Measurements from ENCODE around the gene ADAMTSL1. TPM values are rescaled to one million over a fixed set of nuclear protein-coding genes. Genes with fewer than 3 reads are reported as not detected.
A peak's percentile ranks its signal among the peaks of the same experiment; 100 is the strongest.

The ADAMTSL1 gene
- total and polyA plus RNA-seq, 5 experiments from 2014 or later, result not detected

DNA sequence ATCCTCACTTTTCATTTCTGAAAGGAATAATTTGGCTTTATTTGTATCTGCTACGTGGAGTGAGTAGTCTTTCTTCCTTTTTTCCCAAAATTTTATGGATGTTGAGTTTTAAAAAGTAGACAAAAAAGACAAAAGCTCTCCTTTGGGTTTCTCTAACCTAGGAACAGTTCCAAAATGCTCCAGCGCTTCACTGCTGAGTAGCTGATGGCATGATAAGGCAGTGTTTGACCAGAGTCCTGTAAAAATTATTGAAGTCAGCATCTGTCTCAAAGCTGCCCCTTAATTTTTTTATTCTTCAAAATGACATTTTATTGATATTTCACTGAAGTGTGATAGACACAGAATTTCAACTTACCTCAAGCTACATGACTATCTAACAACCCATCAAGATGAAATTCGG, 219.0 kb downstream of the ADAMTSL1 start:
- POLR2A ChIA-PET, result no interaction called here
- ATAC-seq, result no peak
- Mint-ChIP-seq H3K4me1 (no peaks in the 10 kb centered on the region), H3K27me3 (peaks cover 0 to 28% (median 4%) of the 10 kb centered on the region in 5 donors), H3K4me3 (no peak overlapping the region), H3K9me3 (peaks cover 13 to 27% (median 16%) of the 10 kb centered on the region in 9 donors), H3K27ac (no peak overlapping the region), H3K36me3 (peaks cover 0 to 18% (median 0%) of the 10 kb centered on the region in 3 donors)
- DNase-seq, result no peak

- peaks cover 0 to 18% (median 0%) of the 10 kb centered on the region in 3 donors for H3K36me3 Mint-ChIP-seq
- peaks cover 13 to 27% (median 16%) of the 10 kb centered on the region in 9 donors for H3K9me3 Mint-ChIP-seq
- peaks cover 1 to 28% (median 4%) of the 10 kb centered on the region in 5 donors for H3K27me3 Mint-ChIP-seq
- no peak overlapping the region for H3K4me3 Mint-ChIP-seq
- no peaks in the 10 kb centered on the region for H3K4me1 Mint-ChIP-seq
- DNase-seq, result no peak
- ATAC-seq, result no peak
- POLR2A ChIA-PET, result no interaction called here
- no peak overlapping the region for H3K27ac Mint-ChIP-seq
These were observed 221.2 kb downstream of the ADAMTSL1 start for GRCh38 chr9:18694959-18695668.

GRCh38 chr9:18698992-18699391, 225.0 kb downstream of the ADAMTSL1 start:
- DNase-seq (no peak), ATAC-seq (no peak)
- peaks cover 3 to 21% (median 4%) of the 10 kb centered on the region in 5 donors for H3K27me3 Mint-ChIP-seq
- H3K4me3 Mint-ChIP-seq, result no peak overlapping the region
- POLR2A ChIA-PET, result no interaction called here
- peaks cover 11 to 28% (median 15%) of the 10 kb centered on the region in 9 donors for H3K9me3 Mint-ChIP-seq
- peaks cover 0 to 19% (median 0%) of the 10 kb centered on the region in 3 donors for H3K36me3 Mint-ChIP-seq
- no peak overlapping the region for H3K27ac Mint-ChIP-seq
- H3K4me1 Mint-ChIP-seq, result no peaks in the 10 kb centered on the region

DNA sequence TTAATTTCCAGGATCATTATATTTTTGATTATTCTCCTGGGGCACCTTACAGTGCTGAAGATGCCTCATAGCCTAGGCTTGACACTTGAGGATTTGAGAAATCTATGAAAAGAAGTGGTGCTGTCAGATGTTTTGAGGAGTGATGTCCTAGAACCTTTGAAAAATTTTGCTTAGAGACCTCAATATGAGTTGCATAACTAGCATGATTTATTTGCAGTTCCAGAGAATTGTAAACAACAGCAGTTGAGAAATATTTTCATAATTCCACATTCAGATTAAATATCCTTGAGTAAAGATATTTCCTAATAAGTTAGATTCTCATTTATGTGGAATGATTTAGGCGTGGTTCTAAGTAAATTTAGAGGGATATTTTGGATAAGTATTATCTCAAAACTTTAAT, 225.8 kb downstream of the ADAMTSL1 start:
- Mint-ChIP-seq H3K4me3 (no peak overlapping the region), H3K27ac (no peak overlapping the region), H3K9me3 (peaks cover 7 to 21% (median 15%) of the 10 kb centered on the region in 9 donors), H3K4me1 (no peaks in the 10 kb centered on the region), H3K27me3 (peaks cover under 1 to 15% (median 3%) of the 10 kb centered on the region in 5 donors), H3K36me3 (peaks cover 0 to 13% (median 0%) of the 10 kb centered on the region in 3 donors)
- no peak for ATAC-seq
- POLR2A ChIA-PET, result no interaction called here
- DNase-seq, result no peak

GRCh38 chr9:18700714-18701113, 226.8 kb downstream of the ADAMTSL1 start:
- Mint-ChIP-seq H3K27ac (no peak overlapping the region), H3K36me3 (peaks cover 0 to 7% (median 0%) of the 10 kb centered on the region in 3 donors), H3K4me1 (no peaks in the 10 kb centered on the region), H3K27me3 (peaks cover 0 to 13% (median 3%) of the 10 kb centered on the region in 5 donors), H3K9me3 (peaks cover under 1 to 17% (median 9%) of the 10 kb centered on the region in 9 donors), H3K4me3 (no peak overlapping the region)
- DNase-seq (no peak), ATAC-seq (no peak)
- POLR2A ChIA-PET, result no interaction called here

DNA sequence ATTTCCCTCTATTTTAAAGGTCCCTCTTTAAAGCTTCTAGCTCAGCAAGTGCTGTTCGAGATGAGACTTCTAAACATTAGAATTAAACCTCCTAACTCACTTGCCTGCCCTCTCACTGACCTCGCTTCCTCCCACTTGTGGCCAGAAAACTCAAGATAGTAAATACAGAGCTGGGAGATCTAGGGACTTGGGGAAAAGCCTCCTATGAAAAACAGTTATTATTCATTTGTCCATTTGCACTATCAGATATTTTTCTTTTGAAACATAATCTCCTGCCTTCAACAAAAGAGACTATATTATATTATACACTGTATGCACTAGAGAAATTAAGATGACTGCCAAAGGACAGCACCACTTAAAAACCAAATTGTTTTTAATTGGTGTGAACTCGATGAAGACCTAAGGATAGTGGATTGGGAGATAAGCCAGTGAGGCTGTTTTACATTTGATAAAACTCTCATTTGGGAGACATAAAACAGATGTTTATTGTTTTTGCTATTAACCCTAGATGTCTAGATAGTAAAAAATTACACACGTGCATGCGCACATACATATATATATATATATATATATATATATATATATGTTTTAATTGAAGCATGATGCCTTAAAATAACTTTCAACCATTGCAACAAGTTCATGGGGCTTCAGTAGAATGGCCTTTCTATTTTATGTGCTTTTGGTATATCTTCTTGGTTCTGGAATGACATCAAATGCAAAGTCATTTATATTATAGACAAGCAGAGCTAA, 229.4 kb downstream of the ADAMTSL1 start:
- Mint-ChIP-seq H3K27ac (no peak overlapping the region), H3K4me3 (no peak overlapping the region), H3K36me3 (peaks cover 0 to 6% (median 0%) of the 10 kb centered on the region in 3 donors), H3K27me3 (peaks cover 0 to 20% (median 3%) of the 10 kb centered on the region in 5 donors), H3K9me3 (peaks cover 0 to 7% (median 0%) of the 10 kb centered on the region in 9 donors), H3K4me1 (no peaks in the 10 kb centered on the region)
- ATAC-seq, result no peak
- POLR2A ChIA-PET, result no interaction called here
- DNase-seq, result no peak

DNA sequence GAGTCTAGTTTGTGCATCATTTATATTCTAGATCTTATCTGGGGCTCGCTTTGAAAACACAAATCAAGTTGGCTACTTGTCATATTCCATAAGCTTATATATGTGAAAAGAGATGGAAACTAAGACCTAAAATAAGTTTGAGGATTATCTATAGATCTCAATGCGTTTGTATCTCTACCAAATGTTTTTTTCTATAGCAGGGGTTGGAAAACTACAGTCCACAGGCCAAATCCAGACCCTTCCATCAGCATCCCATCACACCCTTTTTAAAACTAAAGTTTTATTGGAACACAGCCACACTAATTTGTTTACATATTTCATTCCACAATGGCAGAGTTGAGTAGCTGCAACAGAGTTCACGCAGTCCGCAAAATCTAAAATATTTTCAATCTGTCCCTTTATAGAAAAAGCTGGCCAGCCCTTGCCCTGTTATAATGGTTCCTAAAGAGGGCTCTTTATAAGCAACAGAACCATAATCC, 230.0 kb downstream of the ADAMTSL1 start:
- DNase-seq (no peak), ATAC-seq (no peak)
- peaks cover 0 to 6% (median 0%) of the 10 kb centered on the region in 3 donors for H3K36me3 Mint-ChIP-seq
- no peak overlapping the region for H3K4me3 Mint-ChIP-seq
- no peak overlapping the region for H3K27ac Mint-ChIP-seq
- POLR2A ChIA-PET, result no interaction called here
- H3K27me3 Mint-ChIP-seq, result peaks cover 0 to 20% (median 3%) of the 10 kb centered on the region in 5 donors
- H3K9me3 Mint-ChIP-seq, result peaks cover 0 to 7% (median 0%) of the 10 kb centered on the region in 9 donors
- no peaks in the 10 kb centered on the region for H3K4me1 Mint-ChIP-seq

DNA sequence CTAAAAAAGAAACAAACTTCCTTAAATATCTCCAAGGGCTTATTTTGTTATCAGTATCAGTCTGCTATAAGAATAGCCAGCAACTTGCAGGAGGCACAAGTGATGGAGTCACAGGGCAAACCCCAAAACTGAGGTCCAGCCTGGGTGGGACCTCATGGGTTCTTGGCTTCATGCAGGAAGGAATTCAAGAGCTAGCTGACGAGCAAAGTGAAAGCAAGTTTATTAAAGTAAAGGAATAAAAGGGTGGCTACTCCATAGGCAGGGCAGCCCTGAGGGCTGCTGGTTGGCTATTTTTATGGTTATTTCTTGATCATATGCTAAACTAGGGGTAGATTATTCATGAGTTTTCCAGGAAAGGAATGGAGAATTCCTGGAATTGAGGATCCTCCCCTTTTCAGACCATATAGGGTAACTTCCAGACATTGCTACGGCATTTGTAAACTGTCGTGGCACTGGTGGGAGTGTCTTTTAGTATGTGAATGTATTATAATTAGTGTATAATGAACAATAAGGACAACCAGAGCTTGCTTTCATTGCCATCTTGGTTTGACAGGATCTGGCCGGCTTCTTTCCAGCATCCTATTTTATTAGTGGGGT, 231.9 kb downstream of the ADAMTSL1 start:
- DNase-seq (no peak), ATAC-seq (no peak)
- peak overlapping the region in 1 of 10 donors; percentile 6 for H3K27ac Mint-ChIP-seq
- peaks cover 0 to 10% (median 0%) of the 10 kb centered on the region in 3 donors for H3K36me3 Mint-ChIP-seq
- H3K27me3 Mint-ChIP-seq, result peaks cover 1 to 22% (median 5%) of the 10 kb centered on the region in 5 donors
- peaks cover 0 to 10% (median 0%) of the 10 kb centered on the region in 9 donors for H3K9me3 Mint-ChIP-seq
- H3K4me1 Mint-ChIP-seq, result no peaks in the 10 kb centered on the region
- no peak overlapping the region for H3K4me3 Mint-ChIP-seq
- POLR2A ChIA-PET, result no interaction called here

- ATAC-seq, result no peak
- DNase-seq, result no peak
- Mint-ChIP-seq H3K9me3 (peaks cover 0 to 9% (median 0%) of the 10 kb centered on the region in 9 donors), H3K27me3 (peaks cover 1 to 26% (median 5%) of the 10 kb centered on the region in 5 donors), H3K4me3 (no peak overlapping the region), H3K4me1 (no peaks in the 10 kb centered on the region), H3K27ac (no peak overlapping the region), H3K36me3 (peaks cover 0 to 7% (median 0%) of the 10 kb centered on the region in 3 donors)
- POLR2A ChIA-PET, result no interaction called here
These were observed 232.7 kb downstream of the ADAMTSL1 start for GRCh38 chr9:18706648-18707047.

DNA sequence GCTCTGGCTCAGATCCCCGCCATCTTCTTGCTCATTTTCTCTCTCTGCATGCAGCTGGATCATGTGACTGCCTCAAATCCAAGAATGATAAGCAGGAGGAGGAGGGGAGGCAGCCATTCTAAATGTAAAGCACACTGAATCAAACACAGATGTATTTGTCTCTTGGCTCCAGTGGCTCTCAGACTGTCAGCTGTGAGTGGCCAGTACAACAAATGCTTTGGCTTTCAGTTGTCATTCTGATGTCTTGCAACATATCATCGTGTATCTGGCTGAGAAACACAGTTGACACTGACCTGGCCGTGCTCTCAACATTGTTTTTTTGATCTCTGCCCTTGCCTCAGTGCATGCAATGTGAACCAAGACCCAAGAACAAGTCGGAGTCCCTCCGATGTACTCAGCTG, 233.1 kb downstream of the ADAMTSL1 start:
- DNase-seq (no peak), ATAC-seq (no peak)
- peaks cover 0 to 5% (median 0%) of the 10 kb centered on the region in 9 donors for H3K9me3 Mint-ChIP-seq
- no peak overlapping the region for H3K4me3 Mint-ChIP-seq
- H3K4me1 Mint-ChIP-seq, result no peaks in the 10 kb centered on the region
- H3K27ac Mint-ChIP-seq, result no peak overlapping the region
- peaks cover 1 to 26% (median 5%) of the 10 kb centered on the region in 5 donors for H3K27me3 Mint-ChIP-seq
- H3K36me3 Mint-ChIP-seq, result peaks cover 0 to 4% (median 0%) of the 10 kb centered on the region in 3 donors
- POLR2A ChIA-PET, result no interaction called here

DNA sequence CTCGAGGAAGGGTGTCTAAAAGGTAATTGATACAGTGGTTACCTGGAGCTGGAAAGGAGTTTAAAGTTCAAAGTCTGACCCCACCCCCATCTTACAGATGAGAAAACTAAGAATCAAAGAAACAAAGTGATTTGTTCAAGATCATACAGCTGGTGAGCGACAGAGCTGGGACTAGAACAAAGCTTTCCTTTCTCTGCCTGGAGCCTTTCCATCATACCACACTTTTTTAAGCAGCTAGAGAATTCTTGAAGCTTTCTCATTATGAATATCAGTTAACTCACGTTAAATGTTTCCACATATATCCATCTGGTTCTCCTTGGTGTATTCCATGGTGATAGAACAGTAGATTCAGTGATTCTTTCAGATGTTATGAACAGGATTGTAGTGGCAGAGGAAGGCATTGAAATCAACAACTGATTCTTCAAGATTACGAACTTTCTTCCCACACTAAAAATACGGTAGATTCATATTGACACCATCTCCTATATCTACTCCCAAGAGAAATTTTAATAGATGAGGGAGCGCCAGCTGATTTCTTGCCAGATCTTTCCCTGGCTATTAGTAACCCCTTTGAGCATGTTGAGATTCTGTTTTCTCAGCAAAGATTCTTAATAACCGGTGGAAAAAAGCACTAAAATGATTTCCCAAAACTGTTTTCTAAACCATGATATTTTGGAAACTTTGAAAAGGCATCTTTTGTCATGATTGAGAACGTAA, 233.7 kb downstream of the ADAMTSL1 start:
- Mint-ChIP-seq H3K4me3 (no peak overlapping the region), H3K27me3 (peaks cover 1 to 26% (median 5%) of the 10 kb centered on the region in 5 donors), H3K36me3 (peaks cover 0 to 4% (median 0%) of the 10 kb centered on the region in 3 donors), H3K9me3 (peaks cover 0 to 4% (median 0%) of the 10 kb centered on the region in 9 donors), H3K27ac (no peak overlapping the region), H3K4me1 (no peaks in the 10 kb centered on the region)
- POLR2A ChIA-PET, result no interaction called here
- DNase-seq (no peak), ATAC-seq (no peak)

GRCh38 chr9:18708429-18708828, 234.5 kb downstream of the ADAMTSL1 start:
- peaks cover 0 to 4% (median 0%) of the 10 kb centered on the region in 3 donors for H3K36me3 Mint-ChIP-seq
- H3K9me3 Mint-ChIP-seq, result peaks cover 0 to 4% (median 0%) of the 10 kb centered on the region in 9 donors
- H3K27me3 Mint-ChIP-seq, result peaks cover 1 to 26% (median 5%) of the 10 kb centered on the region in 5 donors
- POLR2A ChIA-PET, result no interaction called here
- no peak overlapping the region for H3K4me3 Mint-ChIP-seq
- no peak for DNase-seq
- no peak overlapping the region for H3K27ac Mint-ChIP-seq
- H3K4me1 Mint-ChIP-seq, result no peaks in the 10 kb centered on the region
- ATAC-seq, result no peak

All from naive thymus-derived CD8-positive, alpha-beta T cell (primary cell).